H1 (cell line): ENCODE data around the gene SLC25A4.

Source experiments
- TF ChIP-seq, protein P1 (sequence below): IDR thresholded peaks from 2 replicates; pipeline ENCODE4 v1.6.1; 2012; ENCODE audit warnings: inconsistent platforms
- TF ChIP-seq, protein P2 (sequence below), 3 experiments: IDR thresholded peaks; 1 replicate in 2 of 3; 2 replicates in 1 of 3; pipeline versions ENCODE4 v1.5.1 to v1.6.1; 2011; ENCODE audit warnings: low read length in 3 of 3, mild to moderate bottlenecking in 3 of 3, inconsistent platforms in 2 of 3, low read depth in 1 of 3, moderate library complexity in 1 of 3; ENCODE audit not compliant: insufficient read depth in 1 of 3; ENCODE audit errors: control extremely low read depth in 1 of 3

DNA sequence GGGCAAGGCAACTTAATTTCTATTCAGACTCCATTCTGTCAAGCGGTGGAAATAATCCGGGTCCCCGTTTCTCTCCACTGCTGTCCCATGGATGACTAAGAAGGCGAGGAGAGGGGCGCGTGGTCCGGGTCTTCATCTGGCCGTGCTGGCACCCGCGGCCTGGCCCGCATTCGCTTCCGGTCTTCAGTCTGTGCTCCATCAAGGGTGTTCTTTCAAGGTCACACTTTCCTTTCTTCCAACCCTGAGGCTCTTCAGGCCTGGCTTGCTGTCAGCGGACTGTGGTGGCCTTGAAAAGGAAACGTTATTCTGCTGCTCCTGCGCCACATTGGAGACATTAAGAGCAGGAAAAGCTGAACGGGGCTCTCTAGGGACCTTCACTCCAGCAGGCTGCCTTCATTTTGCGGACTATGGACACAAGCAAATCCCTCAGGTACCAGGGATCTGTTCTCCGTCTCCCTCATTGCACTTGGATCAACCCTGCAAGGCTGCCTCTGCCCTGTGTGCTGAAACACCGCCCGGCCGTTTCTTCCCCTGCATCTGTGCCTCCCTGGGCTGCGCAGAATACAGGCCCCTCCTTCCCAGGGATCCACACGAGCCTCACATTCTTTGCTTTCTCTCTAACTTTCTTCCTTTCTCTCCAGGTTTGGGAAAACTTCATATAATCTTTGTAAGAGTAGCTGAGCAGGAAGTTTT lies 5.7 kb upstream of the SLC25A4 start:
- TF ChIP-seq, protein P1, sequence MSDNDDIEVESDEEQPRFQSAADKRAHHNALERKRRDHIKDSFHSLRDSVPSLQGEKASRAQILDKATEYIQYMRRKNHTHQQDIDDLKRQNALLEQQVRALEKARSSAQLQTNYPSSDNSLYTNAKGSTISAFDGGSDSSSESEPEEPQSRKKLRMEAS, result no peak
- TF ChIP-seq, protein P2, sequence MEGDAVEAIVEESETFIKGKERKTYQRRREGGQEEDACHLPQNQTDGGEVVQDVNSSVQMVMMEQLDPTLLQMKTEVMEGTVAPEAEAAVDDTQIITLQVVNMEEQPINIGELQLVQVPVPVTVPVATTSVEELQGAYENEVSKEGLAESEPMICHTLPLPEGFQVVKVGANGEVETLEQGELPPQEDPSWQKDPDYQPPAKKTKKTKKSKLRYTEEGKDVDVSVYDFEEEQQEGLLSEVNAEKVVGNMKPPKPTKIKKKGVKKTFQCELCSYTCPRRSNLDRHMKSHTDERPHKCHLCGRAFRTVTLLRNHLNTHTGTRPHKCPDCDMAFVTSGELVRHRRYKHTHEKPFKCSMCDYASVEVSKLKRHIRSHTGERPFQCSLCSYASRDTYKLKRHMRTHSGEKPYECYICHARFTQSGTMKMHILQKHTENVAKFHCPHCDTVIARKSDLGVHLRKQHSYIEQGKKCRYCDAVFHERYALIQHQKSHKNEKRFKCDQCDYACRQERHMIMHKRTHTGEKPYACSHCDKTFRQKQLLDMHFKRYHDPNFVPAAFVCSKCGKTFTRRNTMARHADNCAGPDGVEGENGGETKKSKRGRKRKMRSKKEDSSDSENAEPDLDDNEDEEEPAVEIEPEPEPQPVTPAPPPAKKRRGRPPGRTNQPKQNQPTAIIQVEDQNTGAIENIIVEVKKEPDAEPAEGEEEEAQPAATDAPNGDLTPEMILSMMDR (IDR thresholded peaks at IDR 0.05; ENCODE audit: control extremely low read depth in 1 of 3, insufficient read depth in 1 of 3, low read depth in 1 of 3, low read length in 3 of 3), result no peak
